Fibroblast of skin of right quadriceps (primary cell): ENCODE data around the gene NCKIPSD.

Experiments used
- DNase-seq: peaks from one replicate; pipeline ENCODE4 v3.0.0-alpha.2; 2013

Gene NCKIPSD

DNA sequence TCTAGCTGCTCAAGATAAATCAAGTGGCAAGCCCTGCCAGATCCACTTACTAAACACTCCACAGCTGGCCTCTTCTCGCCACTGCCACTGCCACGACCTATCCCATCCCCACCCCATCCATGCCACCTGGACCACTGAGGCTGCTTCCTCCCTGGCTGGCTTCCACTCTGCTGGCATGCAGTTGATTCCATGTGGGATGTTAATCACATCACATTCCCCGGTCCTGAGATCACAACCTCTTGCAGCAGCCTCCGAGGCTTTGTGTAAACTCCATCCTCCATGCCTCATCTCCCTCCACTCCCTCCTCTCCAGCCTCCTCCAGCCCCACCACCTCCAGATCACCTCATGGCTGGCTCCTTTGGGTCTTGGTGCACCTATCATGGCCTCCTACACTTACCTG lies 7.7 kb downstream of the NCKIPSD start:
- no peak for DNase-seq

- no peak for DNase-seq
Measured at GRCh38 chr3:48674505-48674904, 11.2 kb downstream of the NCKIPSD start.

- no peak for DNase-seq
Measured at GRCh38 chr3:48672522-48672921, 13.2 kb downstream of the NCKIPSD start.

- DNase-seq = no peak
Measured at GRCh38 chr3:48664929-48665328, 20.8 kb downstream of the NCKIPSD start.

GRCh38 chr3:48664313-48664644 lies 21.4 kb downstream of the NCKIPSD start:
- no peak for DNase-seq

DNA sequence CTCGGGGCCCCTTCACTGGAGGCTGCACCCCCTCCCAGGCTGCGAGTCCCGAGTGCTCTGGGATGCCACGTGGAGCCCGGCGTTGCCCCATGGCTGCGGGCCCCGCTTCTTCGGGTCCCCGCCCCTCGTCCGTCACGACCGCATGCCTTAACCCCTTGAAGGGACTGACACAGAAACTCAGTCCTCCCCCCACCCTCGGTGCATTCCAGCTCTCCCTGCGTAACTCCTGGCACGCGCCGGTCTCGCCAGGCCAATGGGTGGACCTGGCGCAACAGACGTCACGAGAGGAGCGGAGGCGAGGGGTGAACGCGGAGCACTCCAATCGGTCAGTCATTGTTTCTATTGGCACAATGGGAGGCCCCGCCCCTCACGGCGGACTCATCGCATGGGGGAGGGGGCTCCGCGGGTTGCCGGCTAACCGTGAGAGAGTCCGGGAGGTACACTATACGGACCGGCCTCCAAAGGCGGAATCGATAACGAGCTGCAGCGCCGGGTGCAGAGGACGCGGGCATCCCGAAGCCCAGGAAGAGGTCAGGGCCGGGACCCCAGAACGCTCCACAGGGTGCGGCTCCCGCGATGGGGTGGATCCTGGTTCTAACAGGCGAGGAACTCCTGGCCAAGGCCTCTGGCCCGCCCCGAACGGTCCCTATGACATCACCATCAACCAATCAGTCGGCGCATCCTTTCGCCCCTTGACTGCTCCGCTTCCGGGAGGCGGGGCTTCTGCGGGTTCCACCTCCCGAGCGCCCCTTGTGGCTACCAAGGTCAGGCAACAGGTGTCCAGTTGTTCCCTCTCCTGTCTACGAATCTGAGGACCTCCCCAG lies 22.0 kb downstream of the NCKIPSD start:
- peak; percentile 94 for DNase-seq

DNA sequence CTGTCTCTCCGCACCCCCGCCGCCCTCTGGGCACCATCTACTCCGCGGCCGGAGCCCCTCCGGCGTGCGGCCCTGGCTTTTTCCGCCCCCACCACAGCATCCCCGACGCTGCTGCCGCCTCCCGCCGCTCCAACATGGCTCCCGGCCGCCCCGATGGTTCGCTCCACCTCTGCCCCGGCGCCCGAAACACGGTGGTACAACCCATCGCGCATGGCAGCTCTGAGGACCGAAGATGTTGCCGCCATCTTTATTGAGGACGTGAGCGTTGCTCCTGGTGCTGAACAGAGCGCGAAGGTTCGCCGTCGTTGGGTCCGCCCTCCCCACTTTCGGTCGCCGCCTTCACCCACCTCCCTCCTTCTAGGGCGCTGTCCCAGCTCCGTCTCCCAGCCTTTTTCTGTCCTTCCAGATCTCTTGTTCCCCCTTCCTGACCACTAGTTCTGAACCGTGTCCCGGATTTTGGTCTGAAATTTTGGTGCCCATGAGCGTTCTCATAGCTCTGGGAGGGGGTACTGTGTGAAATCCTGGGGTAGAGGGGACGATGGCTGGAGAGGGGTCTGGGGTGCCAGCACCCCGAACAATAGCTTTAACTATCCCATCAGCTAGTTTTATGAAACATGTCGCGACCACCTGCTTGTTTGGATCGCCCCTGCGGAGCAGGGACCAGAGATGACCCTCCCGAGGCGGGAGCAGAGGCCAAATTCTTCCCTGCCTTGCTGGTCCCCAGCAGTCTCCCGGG lies 22.8 kb downstream of the NCKIPSD start, which contains the start of gene CELSR3:
CELSR3 (minus strand) TSS at position 134 of the 736 bp plus-strand sequence. CDS start 252 bp downstream, outside the sequence.
- peak; percentile 87 for DNase-seq

GRCh38 chr3:48662145-48662752 lies 23.5 kb downstream of the NCKIPSD start:
- DNase-seq = no peak

GRCh38 chr3:48661501-48662144 lies 24.1 kb downstream of the NCKIPSD start:
- DNase-seq = peak; percentile 29

- no peak for DNase-seq
Measured at GRCh38 chr3:48660800-48661400, 24.8 kb downstream of the NCKIPSD start.

DNA sequence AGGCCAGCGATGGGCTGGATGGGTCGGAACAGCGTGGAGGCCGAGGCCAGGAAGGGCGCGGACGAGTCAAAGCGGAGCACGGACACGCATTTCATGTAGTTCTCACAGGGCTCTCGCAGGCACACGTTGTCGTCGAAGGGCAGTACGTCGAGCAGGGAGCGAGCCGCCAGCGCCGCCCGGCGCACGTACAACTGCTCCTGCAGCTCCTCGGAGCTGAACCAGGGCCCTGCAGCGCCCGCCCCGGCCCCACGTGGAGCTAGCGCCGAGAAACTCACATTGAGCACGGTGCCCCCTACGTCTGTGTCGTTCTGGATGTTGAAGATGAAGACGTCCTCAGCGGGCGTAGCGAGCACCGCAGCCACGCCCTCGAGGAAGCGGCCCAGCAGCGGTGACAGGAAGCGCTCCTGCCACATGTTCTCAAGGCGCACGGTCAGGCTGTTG lies 28.9 kb downstream of the NCKIPSD start:
- no peak for DNase-seq

DNA sequence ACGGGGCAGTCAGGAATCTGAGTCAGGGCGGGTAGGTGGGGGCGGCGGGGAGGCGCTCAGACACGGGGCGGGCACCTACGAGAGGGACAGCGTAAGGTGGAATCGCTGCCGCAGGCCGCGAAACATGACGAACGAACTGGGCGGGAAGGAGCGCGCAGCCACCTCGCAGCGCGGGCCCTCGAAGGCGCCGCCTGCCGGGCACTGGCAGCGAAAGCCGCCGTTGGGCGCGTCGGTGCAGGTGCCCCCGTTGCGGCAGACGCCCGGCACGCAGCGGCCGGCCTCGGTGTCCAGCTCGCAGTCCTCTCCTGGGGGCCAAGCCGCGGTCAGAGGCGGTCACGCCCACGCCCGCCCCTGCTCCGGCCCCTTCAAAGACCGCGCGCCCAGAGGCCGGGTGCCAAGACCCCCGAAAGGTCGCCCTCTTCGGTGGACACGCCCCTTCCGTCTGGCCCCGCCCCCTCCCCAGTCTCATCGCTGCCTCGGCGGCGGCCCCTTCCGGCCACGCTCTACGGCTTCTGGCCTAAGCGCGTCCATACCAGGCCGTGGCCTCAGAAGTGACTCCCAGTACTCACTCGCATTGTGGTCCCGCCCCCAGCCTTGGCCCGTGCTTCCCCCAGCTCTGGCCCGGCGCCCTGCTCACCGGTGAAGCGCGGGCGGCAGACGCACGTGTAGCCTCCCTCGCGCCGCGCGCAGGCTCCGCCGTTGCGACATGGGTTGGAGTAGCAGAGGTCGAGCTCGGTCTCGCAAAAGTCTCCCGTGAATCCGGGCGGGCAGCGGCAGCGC lies 29.5 kb downstream of the NCKIPSD start:
- DNase-seq = peak; percentile 52

GRCh38 chr3:48655606-48656005 lies 30.1 kb downstream of the NCKIPSD start:
- no peak for DNase-seq

GRCh38 chr3:48655063-48655462 lies 30.7 kb downstream of the NCKIPSD start:
- DNase-seq = no peak

GRCh38 chr3:48652923-48653715 lies 32.6 kb downstream of the NCKIPSD start:
- DNase-seq = no peak

DNA sequence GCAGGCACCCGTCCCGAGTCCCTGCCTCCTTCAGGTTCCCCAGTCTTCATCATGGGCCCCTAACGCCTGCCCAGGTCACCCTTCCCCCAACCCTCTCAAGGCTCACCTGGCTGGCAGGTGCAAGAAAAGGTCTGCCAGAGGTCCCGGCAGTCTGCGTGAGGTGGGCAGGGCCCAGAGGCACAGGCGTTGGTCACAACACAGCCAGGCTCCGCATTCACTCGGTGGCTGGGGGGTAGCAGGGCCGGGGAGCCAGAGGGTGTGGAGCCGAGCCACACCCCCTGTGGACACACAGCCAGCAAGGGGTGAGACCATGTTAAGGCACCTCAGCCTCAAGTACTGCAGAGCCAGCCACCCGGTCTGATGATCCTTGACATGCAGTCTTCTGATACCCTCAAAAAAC lies 33.9 kb downstream of the NCKIPSD start:
- no peak for DNase-seq

DNA sequence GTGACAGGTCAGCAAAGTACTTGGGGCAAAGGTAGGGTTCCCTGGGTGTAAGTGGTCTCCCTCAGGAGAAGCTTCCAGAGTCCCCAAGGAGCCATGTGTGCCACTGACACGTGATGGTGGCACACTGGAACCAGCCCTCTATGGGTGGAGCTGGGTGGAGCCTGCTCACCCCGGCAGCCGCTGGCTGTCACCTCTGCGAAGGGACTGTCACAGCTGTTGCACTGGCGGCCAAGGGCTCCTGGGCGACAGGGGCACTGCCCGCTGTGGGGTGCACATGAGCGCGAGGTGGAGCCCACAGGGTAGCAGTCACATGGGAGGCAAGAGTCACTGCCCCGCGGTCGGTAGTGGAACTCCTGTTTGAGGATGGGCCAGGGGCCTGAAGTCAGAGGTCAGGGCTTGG lies 35.0 kb downstream of the NCKIPSD start:
- DNase-seq = no peak

DNA sequence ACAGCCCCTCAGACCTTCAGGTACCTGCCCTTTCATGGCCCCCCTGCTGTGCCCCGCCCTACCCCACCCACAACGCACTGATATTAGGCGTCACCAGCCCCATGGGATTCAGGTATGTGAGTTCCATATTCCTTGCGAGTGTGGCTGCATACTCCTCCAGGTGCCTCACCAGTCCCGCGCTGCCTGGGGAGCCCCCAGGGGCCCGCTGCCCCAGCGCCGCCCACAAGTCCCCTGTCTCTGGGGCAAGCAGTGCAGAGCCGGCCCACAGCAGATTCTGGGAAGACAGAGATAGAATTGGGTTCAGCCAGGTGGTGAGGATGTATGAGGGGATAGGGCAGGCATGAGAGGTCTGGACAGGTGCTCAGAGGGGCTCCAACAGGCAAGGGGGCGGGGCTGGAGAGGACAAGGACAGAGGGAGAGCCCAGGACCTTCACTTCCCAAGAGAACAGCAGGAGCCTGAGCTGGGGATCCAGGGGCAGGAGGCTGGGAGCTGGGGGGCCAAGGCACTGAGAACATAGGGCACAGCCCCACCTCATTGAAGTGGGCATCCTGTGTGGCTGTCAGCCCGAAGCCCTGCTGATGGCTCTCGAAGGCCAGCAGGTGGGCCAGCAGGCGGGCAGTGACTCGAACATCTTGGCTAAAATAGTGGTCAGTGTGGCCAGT lies 37.4 kb downstream of the NCKIPSD start:
- DNase-seq = no peak

DNA sequence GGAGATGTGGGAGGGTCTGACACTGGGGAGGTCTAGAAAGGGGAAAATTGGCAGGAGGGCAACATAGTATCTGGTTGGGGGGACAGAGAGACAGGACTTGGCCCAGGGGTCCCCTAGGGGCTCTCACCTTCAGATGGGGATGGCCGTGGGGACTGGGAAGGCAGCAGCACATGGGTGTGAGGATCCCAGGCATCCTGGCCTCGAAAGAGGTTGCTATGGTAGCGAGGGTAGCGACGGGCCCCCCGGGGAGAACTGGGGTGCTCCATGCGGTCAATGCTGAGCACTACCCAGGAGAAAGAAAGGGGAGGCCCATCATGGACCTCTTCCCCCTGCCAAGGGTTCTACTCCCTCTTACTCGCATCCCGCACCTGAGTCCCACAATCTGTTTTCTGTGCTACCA lies 38.0 kb downstream of the NCKIPSD start:
- DNase-seq = no peak
